Neural progenitor cell (in vitro differentiated cells): Measurements from ENCODE around the gene MIR17HG.

Experiments
- EZH2phosphoT487 ChIP-seq: fragments of 200-600 bp; sonication (generic); IDR thresholded peaks from 2 replicates; pipeline ENCODE4 v1.6.1; 2017; ENCODE audit warnings: antibody characterized with exemption
- TF ChIP-seq, protein P1 (sequence below): fragments of 200-600 bp; sonication (generic); IDR thresholded peaks from 2 replicates; pipeline ENCODE4 v1.5.1; 2017; ENCODE audit warnings: antibody characterized with exemption, mild to moderate bottlenecking

DNA sequence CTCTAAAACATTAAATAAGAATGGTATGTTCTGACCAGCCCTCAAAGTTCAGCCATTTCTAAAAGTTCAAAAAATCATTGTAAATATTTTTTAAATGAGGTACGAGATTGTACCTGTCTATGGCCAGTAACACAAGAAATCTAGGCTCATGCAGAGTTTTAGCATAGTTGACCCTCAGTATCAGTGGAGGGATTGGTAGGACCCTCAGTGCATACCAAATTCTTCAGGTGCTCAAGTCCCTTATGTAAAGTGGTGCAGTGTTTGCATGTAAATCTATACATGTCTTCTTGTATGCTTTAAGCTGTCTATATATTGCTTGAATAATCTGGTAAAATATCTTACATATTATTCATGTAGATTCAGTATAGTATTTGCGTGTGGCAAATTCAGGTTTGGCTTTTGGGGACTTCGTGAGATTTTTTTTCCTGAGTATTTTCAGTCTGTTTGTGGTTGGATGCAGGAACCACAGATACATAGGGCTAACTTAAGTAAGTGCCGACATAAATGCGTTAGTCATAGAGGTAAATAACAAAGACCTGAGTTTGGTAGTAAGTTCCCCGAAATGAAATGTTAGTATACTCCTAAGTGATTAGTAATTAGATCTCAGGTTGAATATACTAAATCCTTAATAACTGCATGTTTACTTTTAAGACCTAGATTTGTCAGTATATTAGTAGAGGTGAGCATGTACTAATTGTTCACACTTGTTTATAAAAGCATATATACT, 7.8 kb downstream of the MIR17HG start:
- TF ChIP-seq, protein P1, sequence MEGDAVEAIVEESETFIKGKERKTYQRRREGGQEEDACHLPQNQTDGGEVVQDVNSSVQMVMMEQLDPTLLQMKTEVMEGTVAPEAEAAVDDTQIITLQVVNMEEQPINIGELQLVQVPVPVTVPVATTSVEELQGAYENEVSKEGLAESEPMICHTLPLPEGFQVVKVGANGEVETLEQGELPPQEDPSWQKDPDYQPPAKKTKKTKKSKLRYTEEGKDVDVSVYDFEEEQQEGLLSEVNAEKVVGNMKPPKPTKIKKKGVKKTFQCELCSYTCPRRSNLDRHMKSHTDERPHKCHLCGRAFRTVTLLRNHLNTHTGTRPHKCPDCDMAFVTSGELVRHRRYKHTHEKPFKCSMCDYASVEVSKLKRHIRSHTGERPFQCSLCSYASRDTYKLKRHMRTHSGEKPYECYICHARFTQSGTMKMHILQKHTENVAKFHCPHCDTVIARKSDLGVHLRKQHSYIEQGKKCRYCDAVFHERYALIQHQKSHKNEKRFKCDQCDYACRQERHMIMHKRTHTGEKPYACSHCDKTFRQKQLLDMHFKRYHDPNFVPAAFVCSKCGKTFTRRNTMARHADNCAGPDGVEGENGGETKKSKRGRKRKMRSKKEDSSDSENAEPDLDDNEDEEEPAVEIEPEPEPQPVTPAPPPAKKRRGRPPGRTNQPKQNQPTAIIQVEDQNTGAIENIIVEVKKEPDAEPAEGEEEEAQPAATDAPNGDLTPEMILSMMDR, result no peak
- TF ChIP-seq EZH2phosphoT487, result no peak
